Caki2 (cell line): ENCODE results near the gene SARDH. TPM values are rescaled to one million over a fixed set of nuclear protein-coding genes. Genes with fewer than 3 reads are reported as not detected.
"Not testable (repeated sequence)": the region's sequence is repeated elsewhere in the genome, so short reads cannot be mapped to it uniquely, and the experiment has no call there.

ENCODE experiments used
- DNase-seq: peaks from one replicate; pipeline ENCODE4 v3.0.0-alpha.2; 2015; ENCODE audit warnings: low read depth
- in situ Hi-C: cut with HindIII; loops from 2 replicates; pipeline ENCODE4 v1.10.0; 2016; ENCODE audit warnings: low sequenced_read_pairs, low pct_unique_long_range_greater_than_20kb, mixed read lengths
- total RNA-seq: library from RNA; depleted of rRNA; stranded (reverse); fragments of >200 nt; shearing (Covaris generic); gene quantifications from 2 replicates; pipeline ENCODE4 v1.2.3, GENCODE V29; 2014; ENCODE audit warnings: low replicate concordance

SARDH gene
- total RNA-seq, 1 experiment from 2014 or later: 13.0 TPM

GRCh38 chr9:133777871-133778270, 39.7 kb upstream of the SARDH start:
- in situ Hi-C loops: loop anchor here (25.0 kb wide), 1 partner anchor 234 kb away; no protein-coding TSS in a partner anchor
- no peak for DNase-seq

GRCh38 chr9:133777068-133777791, 39.1 kb upstream of the SARDH start:
- in situ Hi-C loops: loop anchor here (25.0 kb wide), 1 partner anchor 235 kb away; no protein-coding TSS in a partner anchor
- DNase-seq: no peak

- no peak for DNase-seq
- in situ Hi-C loops: loop anchor here (25.0 kb wide), 1 partner anchor 236 kb away; no protein-coding TSS in a partner anchor
Observed at GRCh38 chr9:133775951-133776905, 38.1 kb upstream of the SARDH start.

GRCh38 chr9:133775291-133775690, 37.1 kb upstream of the SARDH start:
- no peak for DNase-seq
- in situ Hi-C loops: loop anchor here (25.0 kb wide), 1 partner anchor 237 kb away; no protein-coding TSS in a partner anchor

GRCh38 chr9:133774799-133775198, 36.6 kb upstream of the SARDH start:
- DNase-seq: no peak
- in situ Hi-C loops: loop anchor here (25.0 kb wide), 1 partner anchor 238 kb away; no protein-coding TSS in a partner anchor

GRCh38 chr9:133773889-133774655, 35.9 kb upstream of the SARDH start:
- in situ Hi-C loops: no loop called here
- no peak for DNase-seq

- in situ Hi-C loops: no loop called here
- DNase-seq: no peak
Observed at GRCh38 chr9:133772581-133772980, 34.4 kb upstream of the SARDH start.

- no peak for DNase-seq
- in situ Hi-C loops: no loop called here
Observed at GRCh38 chr9:133771486-133772482, 33.6 kb upstream of the SARDH start.

- in situ Hi-C loops: no loop called here
Observed at GRCh38 chr9:133770076-133770777, 32.1 kb upstream of the SARDH start.

GRCh38 chr9:133769511-133770075, 31.4 kb upstream of the SARDH start:
- in situ Hi-C loops: no loop called here
- DNase-seq: no peak

More at GRCh38 chr9:133770076-133770777, 32.1 kb upstream of the SARDH start:
- DNase-seq: no peak

GRCh38 chr9:133768859-133769510, 30.8 kb upstream of the SARDH start:
- in situ Hi-C loops: no loop called here
- no peak for DNase-seq

- in situ Hi-C loops: no loop called here
Observed at GRCh38 chr9:133768371-133768858, 30.3 kb upstream of the SARDH start.

GRCh38 chr9:133767625-133768024, 29.5 kb upstream of the SARDH start:
- no peak for DNase-seq
- in situ Hi-C loops: no loop called here

More at GRCh38 chr9:133768371-133768858, 30.3 kb upstream of the SARDH start:
- DNase-seq: no peak

GRCh38 chr9:133767008-133767407, 28.9 kb upstream of the SARDH start:
- DNase-seq: no peak
- in situ Hi-C loops: no loop called here

GRCh38 chr9:133766234-133766633, 28.1 kb upstream of the SARDH start:
- in situ Hi-C loops, DNase-seq: not testable (repeated sequence)
